Fibroblast of mammary gland (primary cell): ENCODE data around the gene TRAK1.

Experiments
- DNase-seq: peaks from one replicate; pipeline ENCODE4 v3.0.0-alpha.2; 2010; ENCODE audit warnings: low read depth
- H3K4me3 ChIP-seq: 2 replicates; pipeline ENCODE4 v1.5.1; 2011; ENCODE audit warnings: low read depth, mild to moderate bottlenecking, low read length, moderate library complexity; ENCODE audit not compliant: control insufficient read depth
- CTCF ChIP-seq: conservative IDR thresholded peaks from 2 replicates; pipeline ENCODE4 v1.5.1; 2011; ENCODE audit warnings: low read depth, low read length, inconsistent platforms; ENCODE audit not compliant: control insufficient read depth, insufficient read depth

The TRAK1 gene

GRCh38 chr3:42057561-42058211 lies 33.5 kb upstream of the TRAK1 start:
- no peak overlapping the region for H3K4me3 ChIP-seq
- DNase-seq = no peak
- no peak for TF ChIP-seq CTCF

GRCh38 chr3:42061025-42061712 lies 30.0 kb upstream of the TRAK1 start:
- no peak for DNase-seq
- no peak for TF ChIP-seq CTCF
- no peak overlapping the region for H3K4me3 ChIP-seq

GRCh38 chr3:42061713-42062380 lies 29.3 kb upstream of the TRAK1 start:
- no peak for TF ChIP-seq CTCF
- DNase-seq = peak; percentile 95

GRCh38 chr3:42062464-42062863 lies 28.7 kb upstream of the TRAK1 start:
- no peak overlapping the region for H3K4me3 ChIP-seq
- no peak for DNase-seq
- no peak for TF ChIP-seq CTCF

More at GRCh38 chr3:42061713-42062380, 29.3 kb upstream of the TRAK1 start:
- H3K4me3 ChIP-seq = no peak overlapping the region

GRCh38 chr3:42063888-42064287 lies 27.3 kb upstream of the TRAK1 start:
- no peak overlapping the region for H3K4me3 ChIP-seq
- TF ChIP-seq CTCF = no peak
- DNase-seq = peak; percentile 96

- DNase-seq = peak; percentile 70
- H3K4me3 ChIP-seq = no peak overlapping the region
- TF ChIP-seq CTCF = no peak
Observed at GRCh38 chr3:42066516-42067181, 24.5 kb upstream of the TRAK1 start.
